Measurements from ENCODE around the gene PRCP.

The PRCP gene

GRCh38 chr11:82794490-82794889 is 105.7 kb downstream of the PRCP start:
- Mint-ChIP-seq H3K4me3 (no peak overlapping the region), H3K27me3 (no peaks in the 10 kb centered on the region), H3K9me3 (no peaks in the 10 kb centered on the region), H3K27ac (no peak overlapping the region), H3K4me1 (no peaks in the 10 kb centered on the region), H3K36me3 (no peaks in the 10 kb centered on the region)

GRCh38 chr11:82792822-82793569 is 107.2 kb downstream of the PRCP start:
- Mint-ChIP-seq H3K36me3 (no peaks in the 10 kb centered on the region), H3K9me3 (no peaks in the 10 kb centered on the region), H3K27me3 (no peaks in the 10 kb centered on the region), H3K4me3 (no peak overlapping the region), H3K27ac (no peak overlapping the region), H3K4me1 (no peaks in the 10 kb centered on the region)

GRCh38 chr11:82792319-82792718 is 107.9 kb downstream of the PRCP start:
- Mint-ChIP-seq H3K4me1 (no peaks in the 10 kb centered on the region), H3K27me3 (no peaks in the 10 kb centered on the region), H3K27ac (no peak overlapping the region), H3K4me3 (no peak overlapping the region), H3K36me3 (no peaks in the 10 kb centered on the region), H3K9me3 (no peaks in the 10 kb centered on the region)

GRCh38 chr11:82791779-82792178 is 108.5 kb downstream of the PRCP start:
- no peak overlapping the region for H3K4me3 Mint-ChIP-seq
- H3K4me1 Mint-ChIP-seq, result no peaks in the 10 kb centered on the region
- H3K27ac Mint-ChIP-seq, result no peak overlapping the region
- no peaks in the 10 kb centered on the region for H3K27me3 Mint-ChIP-seq
- H3K9me3 Mint-ChIP-seq, result no peaks in the 10 kb centered on the region
- no peaks in the 10 kb centered on the region for H3K36me3 Mint-ChIP-seq

- H3K27ac Mint-ChIP-seq, result no peak overlapping the region
- no peaks in the 10 kb centered on the region for H3K36me3 Mint-ChIP-seq
- H3K9me3 Mint-ChIP-seq, result no peaks in the 10 kb centered on the region
- H3K4me1 Mint-ChIP-seq, result no peaks in the 10 kb centered on the region
- no peaks in the 10 kb centered on the region for H3K27me3 Mint-ChIP-seq
- no peak overlapping the region for H3K4me3 Mint-ChIP-seq
Measured at GRCh38 chr11:82790723-82791484, 109.3 kb downstream of the PRCP start.

GRCh38 chr11:82787981-82788380 is 112.2 kb downstream of the PRCP start:
- no peaks in the 10 kb centered on the region for H3K9me3 Mint-ChIP-seq
- no peaks in the 10 kb centered on the region for H3K36me3 Mint-ChIP-seq
- no peaks in the 10 kb centered on the region for H3K27me3 Mint-ChIP-seq
- no peaks in the 10 kb centered on the region for H3K4me1 Mint-ChIP-seq
- H3K27ac Mint-ChIP-seq, result no peak overlapping the region
- H3K4me3 Mint-ChIP-seq, result no peak overlapping the region

- H3K4me3 Mint-ChIP-seq, result no peak overlapping the region
- no peaks in the 10 kb centered on the region for H3K27me3 Mint-ChIP-seq
- H3K4me1 Mint-ChIP-seq, result no peaks in the 10 kb centered on the region
- H3K9me3 Mint-ChIP-seq, result no peaks in the 10 kb centered on the region
- H3K27ac Mint-ChIP-seq, result no peak overlapping the region
- H3K36me3 Mint-ChIP-seq, result no peaks in the 10 kb centered on the region
Measured at GRCh38 chr11:82786836-82787235, 113.4 kb downstream of the PRCP start.

- no peak overlapping the region for H3K27ac Mint-ChIP-seq
- no peaks in the 10 kb centered on the region for H3K4me1 Mint-ChIP-seq
- H3K36me3 Mint-ChIP-seq, result no peaks in the 10 kb centered on the region
- H3K4me3 Mint-ChIP-seq, result no peak overlapping the region
- peaks cover 5% of the 10 kb centered on the region for H3K9me3 Mint-ChIP-seq
- H3K27me3 Mint-ChIP-seq, result no peaks in the 10 kb centered on the region
Measured at GRCh38 chr11:82786001-82786400, 114.2 kb downstream of the PRCP start.

GRCh38 chr11:82782825-82783374 is 117.3 kb downstream of the PRCP start:
- H3K4me3 Mint-ChIP-seq, result no peak overlapping the region
- peaks cover 19% of the 10 kb centered on the region for H3K9me3 Mint-ChIP-seq
- no peak overlapping the region for H3K27ac Mint-ChIP-seq
- peaks cover 3% of the 10 kb centered on the region for H3K27me3 Mint-ChIP-seq
- peaks cover 4% of the 10 kb centered on the region for H3K36me3 Mint-ChIP-seq
- no peaks in the 10 kb centered on the region for H3K4me1 Mint-ChIP-seq

- H3K27ac Mint-ChIP-seq, result no peak overlapping the region
- peaks cover 12% of the 10 kb centered on the region for H3K36me3 Mint-ChIP-seq
- no peak overlapping the region for H3K4me3 Mint-ChIP-seq
- H3K27me3 Mint-ChIP-seq, result peaks cover 3% of the 10 kb centered on the region
- no peaks in the 10 kb centered on the region for H3K4me1 Mint-ChIP-seq
- H3K9me3 Mint-ChIP-seq, result peaks cover 29% of the 10 kb centered on the region
Measured at GRCh38 chr11:82778776-82779175, 121.5 kb downstream of the PRCP start.

- Mint-ChIP-seq H3K4me1 (no peaks in the 10 kb centered on the region), H3K27me3 (peaks cover 3% of the 10 kb centered on the region), H3K36me3 (peaks cover 12% of the 10 kb centered on the region), H3K9me3 (peaks cover 27% of the 10 kb centered on the region), H3K4me3 (no peak overlapping the region), H3K27ac (no peak overlapping the region)
Measured at GRCh38 chr11:82776377-82776776, 123.9 kb downstream of the PRCP start.

GRCh38 chr11:82775736-82776346 is 124.4 kb downstream of the PRCP start:
- Mint-ChIP-seq H3K9me3 (peaks cover 24% of the 10 kb centered on the region), H3K27ac (no peak overlapping the region), H3K4me3 (no peak overlapping the region), H3K27me3 (peaks cover 3% of the 10 kb centered on the region), H3K36me3 (peaks cover 12% of the 10 kb centered on the region), H3K4me1 (no peaks in the 10 kb centered on the region)

- H3K4me1 Mint-ChIP-seq, result no peaks in the 10 kb centered on the region
- H3K4me3 Mint-ChIP-seq, result no peak overlapping the region
- peaks cover 12% of the 10 kb centered on the region for H3K36me3 Mint-ChIP-seq
- H3K27me3 Mint-ChIP-seq, result peaks cover 3% of the 10 kb centered on the region
- no peak overlapping the region for H3K27ac Mint-ChIP-seq
- peaks cover 24% of the 10 kb centered on the region for H3K9me3 Mint-ChIP-seq
Measured at GRCh38 chr11:82775218-82775617, 125.0 kb downstream of the PRCP start.
